Mesenchymal stem cell (in vitro differentiated cells and primary cell): ENCODE measurements around the gene BBX.

Source experiments
- DNase-seq: peaks from one replicate; pipeline ENCODE4 v3.0.0-alpha.2; 2013
- H2AFZ ChIP-seq: one replicate; pipeline ENCODE4 v1.6.1; 2013; ENCODE audit warnings: low read depth, mild to moderate bottlenecking, control low read depth, inconsistent platforms, low read length, moderate library complexity
- H2AK5ac ChIP-seq: 2 replicates; pipeline ENCODE4 v1.6.1; 2013; ENCODE audit warnings: low read length, moderate library complexity, mild to moderate bottlenecking, inconsistent platforms; ENCODE audit not compliant: severe bottlenecking
- H2BK120ac ChIP-seq: one replicate; pipeline ENCODE4 v1.6.1; 2013; ENCODE audit warnings: low read depth, mild to moderate bottlenecking, inconsistent platforms, low read length, moderate library complexity
- H2BK12ac ChIP-seq, 2 experiments: one replicate each; pipeline ENCODE4 v1.6.1; 2013; ENCODE audit warnings: inconsistent platforms in 2 of 2, low read length in 2 of 2, mild to moderate bottlenecking in 2 of 2, moderate library complexity in 2 of 2, control low read depth in 1 of 2
- H2BK15ac ChIP-seq: one replicate; pipeline ENCODE4 v1.6.1; 2013; ENCODE audit warnings: mild to moderate bottlenecking, low read depth, inconsistent platforms; ENCODE audit not compliant: poor library complexity, severe bottlenecking
- H2BK5ac ChIP-seq: 2 replicates; pipeline ENCODE4 v1.6.1; 2013; ENCODE audit warnings: low read depth, mild to moderate bottlenecking, low read length, control low read depth, inconsistent platforms; ENCODE audit not compliant: poor library complexity, severe bottlenecking
- H3K14ac ChIP-seq, 2 experiments: one replicate each; pipeline ENCODE4 v1.6.1; 2013; ENCODE audit warnings: inconsistent platforms in 2 of 2, low read length in 2 of 2, control low read depth in 1 of 2, mild to moderate bottlenecking in 1 of 2, moderate library complexity in 1 of 2
- H3K18ac ChIP-seq, 2 experiments: one replicate each; pipeline ENCODE4 v1.6.1; 2013; ENCODE audit warnings: inconsistent platforms in 2 of 2, low read length in 2 of 2, control low read depth in 1 of 2, low read depth in 1 of 2, mild to moderate bottlenecking in 1 of 2
- H3K23ac ChIP-seq, 2 experiments: one replicate each; pipeline ENCODE4 v1.6.1; 2013; ENCODE audit warnings: inconsistent platforms in 2 of 2, low read length in 2 of 2, mild to moderate bottlenecking in 2 of 2, moderate library complexity in 2 of 2, control low read depth in 1 of 2
- H3K27ac ChIP-seq: 2 replicates; pipeline ENCODE4 v1.5.1; 2013; ENCODE audit warnings: mild to moderate bottlenecking, moderate library complexity, low read length, control low read depth, inconsistent platforms; ENCODE audit not compliant: poor library complexity, severe bottlenecking
- H3K27me3 ChIP-seq, 2 experiments: 2 replicates each; pipeline versions ENCODE4 v1.6.1 to v1.7.0; 2013; ENCODE audit warnings: low read length in 2 of 2, mild to moderate bottlenecking in 2 of 2, moderate library complexity in 2 of 2, control low read depth in 1 of 2, inconsistent platforms in 1 of 2; ENCODE audit not compliant: control insufficient read depth in 1 of 2, insufficient read depth in 1 of 2
- H3K36me3 ChIP-seq, 2 experiments: 2 replicates each; pipeline versions ENCODE4 v1.6.1 to v1.7.0; 2013; ENCODE audit warnings: low read length in 2 of 2, control low read depth in 1 of 2, inconsistent platforms in 1 of 2, low read depth in 1 of 2, mild to moderate bottlenecking in 1 of 2; ENCODE audit not compliant: insufficient read depth in 2 of 2, control insufficient read depth in 1 of 2
- H3K4ac ChIP-seq, 2 experiments: one replicate each; pipeline ENCODE4 v1.6.1; 2013; ENCODE audit warnings: inconsistent platforms in 2 of 2, low read length in 2 of 2, mild to moderate bottlenecking in 2 of 2, moderate library complexity in 2 of 2, control low read depth in 1 of 2, low read depth in 1 of 2
- H3K4me1 ChIP-seq: 2 replicates; pipeline ENCODE4 v1.6.1; 2013; ENCODE audit warnings: low read depth, low read length, control low read depth; ENCODE audit not compliant: control insufficient read depth, insufficient read depth
- H3K4me2 ChIP-seq: 2 replicates; pipeline ENCODE4 v1.6.1; 2013; ENCODE audit warnings: low read length, mild to moderate bottlenecking, inconsistent platforms; ENCODE audit not compliant: poor library complexity, severe bottlenecking
- H3K4me3 ChIP-seq, 2 experiments: 2 replicates each; pipeline versions ENCODE4 v1.5.1 to v1.7.0; 2013; ENCODE audit warnings: low read length in 2 of 2, mild to moderate bottlenecking in 2 of 2, control low read depth in 1 of 2, low read depth in 1 of 2; ENCODE audit not compliant: insufficient read depth in 1 of 2
- H3K79me1 ChIP-seq: replicated peaks from 2 replicates; pipeline ENCODE4 v1.6.1; 2013; ENCODE audit warnings: mild to moderate bottlenecking, control low read depth, low read length, inconsistent platforms; ENCODE audit not compliant: poor library complexity, severe bottlenecking
- H3K9ac ChIP-seq: 2 replicates; pipeline ENCODE4 v1.7.0; 2013; ENCODE audit warnings: mild to moderate bottlenecking, low read length, moderate library complexity
- H3K9me3 ChIP-seq: 2 replicates; pipeline ENCODE4 v1.7.0; 2013; ENCODE audit warnings: mild to moderate bottlenecking, low read length; ENCODE audit not compliant: control insufficient read depth
- H4K8ac ChIP-seq: one replicate; pipeline ENCODE4 v1.6.1; 2013; ENCODE audit warnings: inconsistent platforms, mild to moderate bottlenecking, low read length, moderate library complexity
- H4K91ac ChIP-seq: one replicate; pipeline ENCODE4 v1.6.1; 2013; ENCODE audit warnings: mild to moderate bottlenecking, low read length, inconsistent platforms
- WGBS: methylation state at CpG from one replicate; pipeline ENCODE4 v1.1.7; 2013; ENCODE audit warnings: mixed read lengths; 5-methylcytosine and 5-hydroxymethylcytosine counted together

BBX gene

DNA sequence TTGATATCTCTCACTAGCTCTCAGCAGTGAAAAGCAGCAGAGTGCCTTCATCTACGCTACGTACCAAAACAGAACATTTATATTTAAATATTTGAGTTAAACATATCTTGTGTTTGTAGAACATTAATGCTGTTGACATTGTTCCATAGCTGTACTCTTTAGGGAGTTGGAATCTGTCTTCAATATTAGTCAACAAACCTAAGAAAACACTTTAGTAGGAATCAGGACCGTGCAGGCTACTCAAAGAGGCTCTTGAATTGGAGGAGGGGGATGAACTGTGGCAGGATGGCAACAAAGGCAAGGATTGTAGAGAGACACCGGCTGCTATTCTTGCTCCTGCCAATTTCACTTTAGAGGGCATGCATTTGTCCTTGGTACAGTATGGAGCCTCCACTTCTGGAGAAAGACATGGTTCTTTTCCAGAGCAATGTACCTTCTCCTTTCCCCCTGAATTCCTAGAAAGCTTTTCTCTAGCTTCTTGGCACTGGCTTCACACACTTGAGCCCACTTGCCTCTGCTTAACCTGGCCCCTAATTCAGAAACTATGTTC, 302.1 kb downstream of the BBX start:
- H3K23ac ChIP-seq = no peak overlapping the region
- no peak overlapping the region for H2AK5ac ChIP-seq
- no peaks in the 10 kb centered on the region for H3K9me3 ChIP-seq
- no peaks in the 10 kb centered on the region for H3K4me1 ChIP-seq
- 87% methylated on average over 2 of the region's 4 CpGs for WGBS
- no peak overlapping the region for H3K14ac ChIP-seq
- H3K27me3 ChIP-seq = peaks cover 0 to 4% of the 10 kb centered on the region in 2 experiments
- H2BK120ac ChIP-seq = no peak overlapping the region
- no peak overlapping the region for H3K4ac ChIP-seq
- DNase-seq = no peak
- no peak overlapping the region for H2AFZ ChIP-seq
- H3K4me3 ChIP-seq = no peak overlapping the region
- no peak overlapping the region for H3K27ac ChIP-seq
- H4K91ac ChIP-seq = no peak overlapping the region
- H2BK15ac ChIP-seq = no peak overlapping the region
- no peak overlapping the region for H3K18ac ChIP-seq
- no peak overlapping the region for H4K8ac ChIP-seq
- no peak overlapping the region for H2BK12ac ChIP-seq
- no peaks in the 10 kb centered on the region for H3K79me1 ChIP-seq
- H3K9ac ChIP-seq = no peak overlapping the region
- H3K4me2 ChIP-seq = no peak overlapping the region
- H3K36me3 ChIP-seq = no peaks in the 10 kb centered on the region
- no peak overlapping the region for H2BK5ac ChIP-seq

DNA sequence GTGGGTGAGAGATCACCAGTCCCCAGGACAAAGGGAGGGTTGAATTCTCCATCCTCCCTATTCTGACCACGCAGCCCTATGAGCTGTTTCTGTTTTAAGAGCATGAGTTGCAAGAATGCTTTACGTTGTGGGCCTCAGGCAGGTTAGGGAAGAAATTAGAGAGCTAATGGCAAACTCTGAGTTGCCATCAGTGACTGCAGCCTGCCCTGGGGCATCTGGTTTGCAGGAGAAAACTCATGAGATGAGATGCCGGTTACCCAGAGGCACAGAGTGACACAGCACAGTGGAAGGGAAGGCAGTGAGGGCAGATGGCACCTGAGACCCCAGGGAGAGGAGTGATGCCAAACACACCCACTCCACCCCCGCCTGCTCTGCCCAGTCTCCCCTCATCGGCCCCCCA, 302.8 kb downstream of the BBX start:
- WGBS = 78% methylated on average over 3 of the region's 5 CpGs
- no peak overlapping the region for H3K4me2 ChIP-seq

DNA sequence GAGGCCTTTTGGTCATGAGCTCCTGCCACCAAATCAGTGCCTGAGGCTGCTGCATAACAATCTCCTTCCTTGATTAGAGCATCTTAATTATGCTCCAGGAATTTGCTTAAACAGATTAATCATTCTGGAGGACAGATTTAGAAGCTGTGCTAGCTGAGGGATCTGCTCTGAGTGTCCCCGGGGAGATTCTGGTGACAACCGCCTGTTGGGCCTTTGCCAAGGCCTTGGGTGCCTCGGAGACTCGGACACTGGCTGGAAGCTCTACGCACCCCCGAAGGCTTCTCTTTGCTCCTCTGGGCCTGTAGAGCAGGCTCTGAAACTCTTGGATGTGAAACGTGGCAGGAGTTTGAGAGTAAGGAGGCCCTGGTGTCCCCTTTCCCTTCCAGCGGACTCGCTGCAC, 304.0 kb downstream of the BBX start:
- H2BK15ac ChIP-seq = no peak overlapping the region
- 95% methylated on average over 9 of the region's 9 CpGs for WGBS

More for the DNA sequence above, 302.8 kb downstream of the BBX start:
- no peak overlapping the region for H4K91ac ChIP-seq
- H3K27ac ChIP-seq = no peak overlapping the region
- H2BK5ac ChIP-seq = no peak overlapping the region
- no peak overlapping the region for H3K4me3 ChIP-seq
- H2AK5ac ChIP-seq = no peak overlapping the region
- DNase-seq = no peak
- H3K36me3 ChIP-seq = no peaks in the 10 kb centered on the region
- no peak overlapping the region for H4K8ac ChIP-seq
- no peak overlapping the region for H3K18ac ChIP-seq
- peaks cover 0 to 4% of the 10 kb centered on the region in 2 experiments for H3K27me3 ChIP-seq
- H3K79me1 ChIP-seq = no peaks in the 10 kb centered on the region
- no peak overlapping the region for H3K14ac ChIP-seq
- no peak overlapping the region for H3K9ac ChIP-seq
- H3K4me1 ChIP-seq = no peaks in the 10 kb centered on the region
- no peak overlapping the region for H2BK12ac ChIP-seq
- H3K23ac ChIP-seq = no peak overlapping the region
- no peak overlapping the region for H2AFZ ChIP-seq
- H2BK120ac ChIP-seq = no peak overlapping the region
- no peak overlapping the region for H3K4ac ChIP-seq
- H3K9me3 ChIP-seq = no peaks in the 10 kb centered on the region
- no peak overlapping the region for H2BK15ac ChIP-seq

DNA sequence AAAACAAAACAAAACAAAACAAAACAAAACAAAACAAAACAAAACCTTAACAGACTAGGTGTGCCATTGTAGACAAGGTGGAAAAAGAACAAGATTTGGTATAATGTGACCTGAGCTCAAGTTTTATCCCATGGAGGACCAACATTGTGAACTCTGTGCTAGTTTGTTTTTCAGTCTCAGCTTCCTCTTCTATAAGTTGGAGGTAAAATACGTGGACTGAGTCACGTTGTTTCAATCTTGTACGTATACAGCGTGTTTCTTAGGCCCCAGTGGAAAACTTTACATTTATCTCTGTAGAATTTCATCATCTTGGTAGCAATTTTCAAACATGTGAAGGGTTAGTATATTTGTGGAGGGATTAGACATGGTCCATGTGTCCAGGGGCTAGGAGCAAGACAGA, 306.4 kb downstream of the BBX start:
- Histone ChIP-seq H3K9me3 (no peaks in the 10 kb centered on the region), H4K91ac (no peak overlapping the region), H3K18ac (no peak overlapping the region)

More for the DNA sequence above, 304.0 kb downstream of the BBX start:
- no peak overlapping the region for H3K18ac ChIP-seq
- no peak overlapping the region for H3K4ac ChIP-seq
- peaks cover 0 to 4% of the 10 kb centered on the region in 2 experiments for H3K27me3 ChIP-seq
- peak overlapping the region; percentile 15 for H2AFZ ChIP-seq
- no peak overlapping the region for H4K8ac ChIP-seq
- H3K27ac ChIP-seq = no peak overlapping the region
- no peak overlapping the region for H3K14ac ChIP-seq
- no peak overlapping the region for H3K9ac ChIP-seq
- H2BK5ac ChIP-seq = no peak overlapping the region
- no peak overlapping the region for H2AK5ac ChIP-seq
- H3K9me3 ChIP-seq = no peaks in the 10 kb centered on the region
- no peak overlapping the region for H3K23ac ChIP-seq
- no peak overlapping the region for H3K4me2 ChIP-seq
- H3K36me3 ChIP-seq = no peaks in the 10 kb centered on the region
- no peak overlapping the region for H3K4me3 ChIP-seq
- DNase-seq = no peak
- no peak overlapping the region for H2BK12ac ChIP-seq
- no peaks in the 10 kb centered on the region for H3K79me1 ChIP-seq
- H3K4me1 ChIP-seq = no peaks in the 10 kb centered on the region
- H2BK120ac ChIP-seq = no peak overlapping the region
- H4K91ac ChIP-seq = no peak overlapping the region

More for the DNA sequence above, 306.4 kb downstream of the BBX start:
- Histone ChIP-seq H2AFZ (no peak overlapping the region), H2AK5ac (no peak overlapping the region), H3K4me2 (no peak overlapping the region), H4K8ac (no peak overlapping the region), H3K79me1 (no peaks in the 10 kb centered on the region), H3K9ac (no peak overlapping the region), H3K23ac (no peak overlapping the region), H2BK120ac (no peak overlapping the region), H2BK12ac (no peak overlapping the region), H3K4me1 (no peaks in the 10 kb centered on the region), H2BK5ac (no peak overlapping the region), H3K14ac (no peak overlapping the region), H3K27me3 (peaks cover 0 to 4% of the 10 kb centered on the region in 2 experiments), H3K36me3 (no peaks in the 10 kb centered on the region), H3K4me3 (no peak overlapping the region), H3K27ac (no peak overlapping the region), H3K4ac (no peak overlapping the region), H2BK15ac (no peak overlapping the region)
- DNase-seq = no peak
- 89% methylated on average over 4 of the region's 4 CpGs for WGBS
